H1 (cell line): ENCODE data around the gene SPTAN1. TPM values are rescaled to one million over a fixed set of nuclear protein-coding genes. Genes with fewer than 3 reads are reported as not detected.
A peak's percentile ranks its signal among the peaks of the same experiment; 100 is the strongest.

ENCODE experiments used
- CTCF ChIA-PET: fragments of 300-600 bp; sonication (Branson Sonifier 250); formaldehyde crosslinking; loops from one replicate; lab custom pipeline; 2021; ENCODE audit not compliant: partially characterized antibody; lab: Charles Lee
- POLR2A ChIA-PET: fragments of 300-600 bp; sonication (Branson Sonifier 250); formaldehyde crosslinking; loops from one replicate; lab custom pipeline; 2021; ENCODE audit warnings: inconsistent platforms; ENCODE audit not compliant: partially characterized antibody; lab: Charles Lee
- DNase-seq, 2 experiments: peaks; one replicate each; pipeline versions ENCODE4 v3.0.0 to v3.0.0-alpha.2; 2010 to 2022; ENCODE audit warnings: low spot score in 2 of 2, low read depth in 1 of 2, mixed read lengths in 1 of 2
- FAIRE-seq: peaks from 2 replicates; lab custom pipeline; 2011; peaks lifted over from hg19 to GRCh38; lab: Jason Lieb, UNC
- H2AFZ ChIP-seq: 2 replicates; pipeline ENCODE4 v1.8.1; 2012; ENCODE audit warnings: low read length, inconsistent platforms
- H2AK5ac ChIP-seq: 2 replicates; pipeline ENCODE4 v1.6.1; 2013; ENCODE audit warnings: low read depth, low read length
- H2BK120ac ChIP-seq: replicated peaks from 2 replicates; pipeline ENCODE3; 2013; ENCODE audit warnings: low read depth, low read length, inconsistent platforms
- H2BK12ac ChIP-seq: 2 replicates; pipeline ENCODE4 v1.6.1; 2013; ENCODE audit warnings: low read depth, low read length
- H2BK15ac ChIP-seq: 2 replicates; pipeline ENCODE4 v1.6.1; 2013; ENCODE audit warnings: low read length
- H2BK20ac ChIP-seq: 2 replicates; pipeline ENCODE4 v1.6.1; 2013; ENCODE audit warnings: low read length
- H2BK5ac ChIP-seq: 2 replicates; pipeline ENCODE4 v1.6.1; 2013; ENCODE audit warnings: low read depth, low read length
- H3K14ac ChIP-seq: 2 replicates; pipeline ENCODE4 v1.6.1; 2013; ENCODE audit warnings: inconsistent platforms; ENCODE audit not compliant: insufficient read length
- H3K18ac ChIP-seq: 2 replicates; pipeline ENCODE4 v1.6.1; 2013; ENCODE audit warnings: low read length; ENCODE audit errors: extremely low read depth
- H3K23ac ChIP-seq: 2 replicates; pipeline ENCODE4 v1.6.1; 2013; ENCODE audit warnings: inconsistent platforms; ENCODE audit not compliant: insufficient read length
- H3K23me2 ChIP-seq: 2 replicates; pipeline ENCODE4 v1.6.1; 2013; ENCODE audit warnings: low read depth, low read length
- H3K27ac ChIP-seq: 2 replicates; pipeline ENCODE4 v1.6.1; 2011; ENCODE audit warnings: low read depth, low read length, inconsistent platforms
- H3K27me3 ChIP-seq, 4 experiments: replicated peaks in 1 of 4; 1 replicate in 1 of 4; 2 replicates in 3 of 4; pipeline versions ENCODE4 v1.6.1 to v1.8.1; 2011 to 2013; ENCODE audit warnings: low read length in 3 of 4, mild to moderate bottlenecking in 3 of 4, inconsistent platforms in 2 of 4, mixed read lengths in 2 of 4, moderate library complexity in 1 of 4; ENCODE audit not compliant: control insufficient read depth in 3 of 4, insufficient read depth in 3 of 4; ENCODE audit errors: extremely low read depth in 1 of 4
- H3K36me3 ChIP-seq, 4 experiments: 2 replicates each; pipeline versions ENCODE4 v1.6.1 to v1.8.1; 2011 to 2013; ENCODE audit warnings: mild to moderate bottlenecking in 4 of 4, low read length in 3 of 4, moderate library complexity in 2 of 4, control low read depth in 1 of 4, inconsistent platforms in 1 of 4; ENCODE audit not compliant: insufficient read depth in 4 of 4, control insufficient read depth in 2 of 4
- H3K4ac ChIP-seq: replicated peaks from 2 replicates; pipeline ENCODE3; 2013; ENCODE audit warnings: low read length, low read depth, mixed read lengths, inconsistent platforms; ENCODE audit not compliant: insufficient read length
- H3K4me1 ChIP-seq, 4 experiments: replicated peaks in 1 of 4; 1 replicate in 1 of 4; 2 replicates in 3 of 4; pipeline versions ENCODE4 v1.6.1 to v1.8.1; 2011 to 2013; ENCODE audit warnings: low read length in 3 of 4, inconsistent platforms in 2 of 4, mixed read lengths in 1 of 4; ENCODE audit not compliant: insufficient read depth in 4 of 4, control insufficient read depth in 3 of 4
- H3K4me2 ChIP-seq, 2 experiments: 2 replicates each; pipeline versions ENCODE4 v1.6.1 to v1.8.1; 2011 to 2013; ENCODE audit warnings: low read depth in 2 of 2, low read length in 2 of 2, control low read depth in 1 of 2, inconsistent platforms in 1 of 2, mild to moderate bottlenecking in 1 of 2; ENCODE audit not compliant: insufficient read depth in 1 of 2
- H3K4me3 ChIP-seq, 4 experiments: fragments of 200-600, 300-600 bp in 1 of 4; sonication (generic), shearing (Covaris generic), sonication (Bioruptor Twin) in 1 of 4; 2 replicates each; pipeline versions ENCODE4 v1.5.1 to v1.8.1; 2011 to 2016; ENCODE audit warnings: low read length in 4 of 4, low read depth in 3 of 4, control low read depth in 2 of 4, inconsistent platforms in 2 of 4, mild to moderate bottlenecking in 2 of 4, mixed read lengths in 1 of 4, moderate library complexity in 1 of 4; ENCODE audit not compliant: insufficient read depth in 2 of 4; ENCODE audit errors: extremely low read depth in 1 of 4
- H3K56ac ChIP-seq: replicated peaks from 2 replicates; pipeline ENCODE3; 2013; ENCODE audit warnings: low read depth, mild to moderate bottlenecking, mixed read lengths, low read length, inconsistent platforms; ENCODE audit not compliant: insufficient read length
- H3K79me1 ChIP-seq: 2 replicates; pipeline ENCODE4 v1.6.1; 2013; ENCODE audit warnings: low read depth, low read length, control low read depth
- H3K79me2 ChIP-seq, 2 experiments: 2 replicates each; pipeline versions ENCODE4 v1.6.1 to v1.8.1; 2012 to 2013; ENCODE audit warnings: low read length in 2 of 2, mild to moderate bottlenecking in 2 of 2, inconsistent platforms in 1 of 2; ENCODE audit not compliant: insufficient read depth in 2 of 2, control insufficient read depth in 1 of 2
- H3K9ac ChIP-seq, 4 experiments: replicated peaks in 1 of 4; 1 replicate in 1 of 4; 2 replicates in 3 of 4; pipeline versions ENCODE4 v1.6.1 to v1.8.1; 2011 to 2013; ENCODE audit warnings: low read depth in 3 of 4, low read length in 3 of 4, control low read depth in 2 of 4, mild to moderate bottlenecking in 2 of 4, moderate library complexity in 2 of 4, inconsistent platforms in 1 of 4; ENCODE audit errors: extremely low read depth in 1 of 4
- H3K9me3 ChIP-seq, 2 experiments: 2 replicates each; pipeline versions ENCODE4 v1.6.1 to v1.8.1; 2012 to 2013; ENCODE audit warnings: mild to moderate bottlenecking in 2 of 2, moderate library complexity in 2 of 2, control low read depth in 1 of 2, inconsistent platforms in 1 of 2, low read depth in 1 of 2, low read length in 1 of 2, mixed read lengths in 1 of 2; ENCODE audit not compliant: insufficient read depth in 2 of 2
- H4K20me1 ChIP-seq, 2 experiments: replicated peaks in 1 of 2; 2 replicates each; pipeline versions ENCODE3 to v1.8.1; 2011 to 2013; ENCODE audit warnings: inconsistent platforms in 2 of 2, low read length in 2 of 2, mild to moderate bottlenecking in 1 of 2; ENCODE audit not compliant: insufficient read depth in 2 of 2, control insufficient read depth in 1 of 2
- H4K5ac ChIP-seq: 2 replicates; pipeline ENCODE4 v1.6.1; 2013; ENCODE audit warnings: low read length, low read depth, mixed read lengths, inconsistent platforms; ENCODE audit not compliant: insufficient read length
- H4K8ac ChIP-seq: 2 replicates; pipeline ENCODE4 v1.8.0; 2013; ENCODE audit warnings: mild to moderate bottlenecking, moderate library complexity, low read length, inconsistent platforms; ENCODE audit not compliant: insufficient read depth; ENCODE audit errors: extremely low read depth
- H4K91ac ChIP-seq: replicated peaks from 2 replicates; pipeline ENCODE3; 2013; ENCODE audit warnings: low read length, mixed read lengths, inconsistent platforms; ENCODE audit not compliant: insufficient read length
- ASH2L ChIP-seq: fragments of 200-600, 300-600 bp; sonication (generic); IDR thresholded peaks from one replicate; pipeline ENCODE4 v1.7.1; 2017; ENCODE audit warnings: low read length
- EGR1 ChIP-seq: IDR thresholded peaks from 2 replicates; pipeline ENCODE4 v1.6.1; 2011; ENCODE audit warnings: low read depth, low read length, borderline replicate concordance
- TBP ChIP-seq: IDR thresholded peaks from 2 replicates; pipeline ENCODE4 v1.6.1; 2011; ENCODE audit warnings: low read depth, low read length, improper control_type of control experiment
- YY1 ChIP-seq: IDR thresholded peaks from 2 replicates; pipeline ENCODE4 v1.6.1; 2011; ENCODE audit warnings: low read depth, mild to moderate bottlenecking, low read length
- WGBS, 2 experiments: shearing (Covaris generic) in 1 of 2; methylation state at CpG; one replicate each; pipeline versions ENCODE4 v1.1.6 to v1.1.7; 2013 to 2015; ENCODE audit warnings: low lambda C conversion rate in 2 of 2, mixed read lengths in 2 of 2, inconsistent platforms in 1 of 2, low coverage in 1 of 2, missing lambda C conversion rate in 1 of 2; ENCODE audit not compliant: insufficient replicate concordance in 2 of 2, insufficient coverage in 1 of 2, insufficient read length in 1 of 2; ENCODE audit errors: extremely low coverage in 1 of 2, missing lambda C conversion rate in 1 of 2; 5-methylcytosine and 5-hydroxymethylcytosine counted together
- polyA plus RNA-seq, 7 experiments: library from polyadenylated mRNA; depleted of rRNA in 3 of 7; stranded (reverse) in 5 of 7; unstranded in 2 of 7; fragments of >200 nt in 5 of 7; fragments of 200-250 nt in 2 of 7; gene quantifications; 1 replicate in 5 of 7; 2 replicates in 1 of 7; 4 replicates in 1 of 7; pipeline versions ENCODE4 v1.2.1 to v1.2.3, GENCODE V29; 2011 to 2013; ENCODE audit warnings: missing spikeins in 2 of 7, mixed read lengths in 2 of 7
- total RNA-seq: library from RNA; stranded (reverse); fragmentation: NEBNext Ultra II Directional; extraction: Animal tissue kit (Norgen Biotek cat#: 25700); gene quantifications from 2 replicates; pipeline ENCODE4 v1.2.1, GENCODE V29; 2021
- TF ChIP-seq, protein P1 (sequence below): IDR thresholded peaks from 2 replicates; pipeline ENCODE4 v1.6.1; 2012; ENCODE audit warnings: inconsistent platforms
- TF ChIP-seq, protein P2 (sequence below), 3 experiments: IDR thresholded peaks; 1 replicate in 2 of 3; 2 replicates in 1 of 3; pipeline versions ENCODE4 v1.5.1 to v1.6.1; 2011; ENCODE audit warnings: low read length in 3 of 3, mild to moderate bottlenecking in 3 of 3, inconsistent platforms in 2 of 3, low read depth in 1 of 3, moderate library complexity in 1 of 3; ENCODE audit not compliant: insufficient read depth in 1 of 3; ENCODE audit errors: control extremely low read depth in 1 of 3
- TF ChIP-seq, protein P3 (sequence below): IDR thresholded peaks from 2 replicates; pipeline ENCODE4 v1.6.1; 2012; ENCODE audit warnings: inconsistent platforms

SPTAN1 gene
- total and polyA plus RNA-seq, 2 of the 8 experiments (the other 6 are each of a cell fraction or from before 2014, with no cell fraction given): 182 to 216 TPM

DNA sequence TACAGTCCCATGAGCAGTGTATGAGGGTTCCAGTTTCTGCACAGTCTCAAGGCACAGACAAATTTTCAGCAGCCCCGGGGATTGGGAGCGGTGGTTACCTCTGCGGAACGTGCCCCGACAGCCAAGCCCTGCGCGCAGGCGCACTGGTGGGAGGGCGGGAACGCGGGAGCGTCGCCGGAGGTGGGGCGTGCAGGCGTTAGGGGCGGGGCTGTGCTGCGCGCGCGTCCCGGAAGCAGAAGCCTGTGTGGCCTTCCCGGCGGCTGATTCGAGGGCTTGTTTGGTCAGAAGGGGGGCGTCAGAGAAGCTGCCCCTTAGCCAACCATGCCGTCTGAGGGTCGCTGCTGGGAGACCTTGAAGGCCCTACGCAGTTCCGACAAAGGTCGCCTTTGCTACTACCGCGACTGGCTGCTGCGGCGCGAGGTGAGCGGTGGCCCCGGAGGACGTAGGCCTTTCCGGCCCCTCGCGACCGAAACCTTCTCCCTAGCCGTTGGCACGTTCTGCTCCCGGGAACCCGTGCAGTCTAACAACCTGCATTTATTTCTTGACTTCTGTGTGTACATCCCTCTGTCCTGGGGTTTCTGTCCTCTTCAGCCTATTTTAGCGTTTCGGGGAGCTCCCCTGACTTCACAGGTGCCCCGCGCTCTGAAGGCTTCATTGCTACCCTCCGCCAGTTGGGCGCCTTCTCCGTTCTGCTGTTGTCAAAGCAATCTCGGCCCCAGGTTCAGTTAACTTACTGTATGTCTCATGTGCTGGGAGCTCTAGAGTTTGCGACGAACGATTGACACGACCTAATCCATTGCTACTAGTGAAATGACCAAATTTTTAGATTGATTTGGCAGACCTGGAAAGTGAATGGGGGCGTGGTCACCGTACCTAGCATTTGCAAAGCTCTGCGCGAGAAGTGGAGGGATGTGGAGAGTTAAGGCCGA lies 47.6 kb upstream of the SPTAN1 start, which contains the start of gene GLE1:
Gene GLE1, plus strand, starts transcription at position 235 of the 929 bp plus-strand sequence. Its CDS starts 87 bp downstream, at position 322.
- no peaks in the 10 kb centered on the region for H3K79me2 ChIP-seq
- H4K91ac ChIP-seq: no peak within 1 kb of the TSS
- ChIA-PET CTCF (interaction anchor here (0.5 to 1.0 kb wide), 4 partner anchors 54 to 196 kb away, joined by 3 to 4 read pairs (median 3); no protein-coding TSS in a partner anchor), POLR2A (interaction anchor here (0.8 to 2.0 kb wide), 8 partner anchors 10 to 309 kb away, joined by 3 to 7 read pairs (median 4); partner anchors contain the start of genes GOLGA2, SPTAN1 and SWI5)
- peak within 1 kb of the TSS; percentile 71; the same call in 1 of the 2 replicates for H4K8ac ChIP-seq
- H2AFZ ChIP-seq: peak within 1 kb of the TSS; percentile 95
- WGBS, 2 experiments: 3% methylated on average over 58 of the region's 64 CpGs; no CpG with 5 or more reads in 1 of the 2 experiments
- H3K56ac ChIP-seq: peak within 1 kb of the TSS; percentile 80
- no peak within 1 kb of the TSS for H2BK120ac ChIP-seq
- no peak within 1 kb of the TSS for H3K23ac ChIP-seq
- H4K20me1 ChIP-seq: peaks cover 0 to 2% of the 10 kb centered on the region in 2 experiments
- no peak within 1 kb of the TSS for H3K14ac ChIP-seq
- H3K9me3 ChIP-seq: no peaks in the 10 kb centered on the region
- H3K9ac ChIP-seq: peak within 1 kb of the TSS; percentile 9 to 81 (median 74)
- no peak within 1 kb of the TSS for H2BK12ac ChIP-seq
- H3K4me2 ChIP-seq: peak within 1 kb of the TSS; percentile 90 to 92
- no peak within 1 kb of the TSS for H3K4ac ChIP-seq
- peak; percentile 77 to 99 for DNase-seq
- H2BK15ac ChIP-seq: no peak within 1 kb of the TSS
- H3K27ac ChIP-seq: no peak within 1 kb of the TSS
- FAIRE-seq: no peak
- peak within 1 kb of the TSS; percentile 78 for H4K5ac ChIP-seq
- H2BK5ac ChIP-seq: peak within 1 kb of the TSS; percentile 76
- H2BK20ac ChIP-seq: no peak within 1 kb of the TSS
- peaks cover 0 to 3% (median 0%) of the 10 kb centered on the region in 4 experiments; a peak in 1 of 8 replicates for H3K36me3 ChIP-seq
- no peaks in the 10 kb centered on the region for H3K27me3 ChIP-seq
- H2AK5ac ChIP-seq: no peak within 1 kb of the TSS
- H3K18ac ChIP-seq: 0 out of 2 replicates have a peak within 1 kb of the TSS, but pooled peaks have one; percentile 65
- peaks cover 0 to 3% (median 0%) of the 10 kb centered on the region in 4 experiments; a peak in 3 of 7 replicates for H3K4me1 ChIP-seq
- peak within 1 kb of the TSS; percentile 77 to 99 (median 94) for H3K4me3 ChIP-seq
- peaks cover 9% of the 10 kb centered on the region; the same call in 1 of the 2 replicates for H3K23me2 ChIP-seq
- H3K79me1 ChIP-seq: no peaks in the 10 kb centered on the region
- TF ChIP-seq EGR1 (no peak), TBP (no peak), ASH2L (peak; percentile 66), YY1 (no peak)
- TF ChIP-seq, protein P1, sequence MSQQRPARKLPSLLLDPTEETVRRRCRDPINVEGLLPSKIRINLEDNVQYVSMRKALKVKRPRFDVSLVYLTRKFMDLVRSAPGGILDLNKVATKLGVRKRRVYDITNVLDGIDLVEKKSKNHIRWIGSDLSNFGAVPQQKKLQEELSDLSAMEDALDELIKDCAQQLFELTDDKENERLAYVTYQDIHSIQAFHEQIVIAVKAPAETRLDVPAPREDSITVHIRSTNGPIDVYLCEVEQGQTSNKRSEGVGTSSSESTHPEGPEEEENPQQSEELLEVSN: peak; percentile 90
- TF ChIP-seq, protein P2, sequence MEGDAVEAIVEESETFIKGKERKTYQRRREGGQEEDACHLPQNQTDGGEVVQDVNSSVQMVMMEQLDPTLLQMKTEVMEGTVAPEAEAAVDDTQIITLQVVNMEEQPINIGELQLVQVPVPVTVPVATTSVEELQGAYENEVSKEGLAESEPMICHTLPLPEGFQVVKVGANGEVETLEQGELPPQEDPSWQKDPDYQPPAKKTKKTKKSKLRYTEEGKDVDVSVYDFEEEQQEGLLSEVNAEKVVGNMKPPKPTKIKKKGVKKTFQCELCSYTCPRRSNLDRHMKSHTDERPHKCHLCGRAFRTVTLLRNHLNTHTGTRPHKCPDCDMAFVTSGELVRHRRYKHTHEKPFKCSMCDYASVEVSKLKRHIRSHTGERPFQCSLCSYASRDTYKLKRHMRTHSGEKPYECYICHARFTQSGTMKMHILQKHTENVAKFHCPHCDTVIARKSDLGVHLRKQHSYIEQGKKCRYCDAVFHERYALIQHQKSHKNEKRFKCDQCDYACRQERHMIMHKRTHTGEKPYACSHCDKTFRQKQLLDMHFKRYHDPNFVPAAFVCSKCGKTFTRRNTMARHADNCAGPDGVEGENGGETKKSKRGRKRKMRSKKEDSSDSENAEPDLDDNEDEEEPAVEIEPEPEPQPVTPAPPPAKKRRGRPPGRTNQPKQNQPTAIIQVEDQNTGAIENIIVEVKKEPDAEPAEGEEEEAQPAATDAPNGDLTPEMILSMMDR (IDR thresholded peaks at IDR 0.05; ENCODE audit: control extremely low read depth in 1 of 3, insufficient read depth in 1 of 3, low read depth in 1 of 3, low read length in 3 of 3): no peak
- TF ChIP-seq, protein P3, sequence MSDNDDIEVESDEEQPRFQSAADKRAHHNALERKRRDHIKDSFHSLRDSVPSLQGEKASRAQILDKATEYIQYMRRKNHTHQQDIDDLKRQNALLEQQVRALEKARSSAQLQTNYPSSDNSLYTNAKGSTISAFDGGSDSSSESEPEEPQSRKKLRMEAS: peak; percentile 45; the same call in 1 of the 2 replicates
